ENCODE measurements around the gene CENPM.

GRCh38 chr22:41991111-41991510 lies 44.2 kb upstream of the CENPM start:
- TF ChIP-seq CTCF (IDR thresholded peaks at IDR 0.05) = no peak
- no peak for TF ChIP-seq POLR2A (IDR thresholded peaks at IDR 0.05)
